ENCODE data around the gene ZSWIM6. TPM values are rescaled to one million over a fixed set of nuclear protein-coding genes. Genes with fewer than 3 reads are reported as not detected.

ZSWIM6 gene
- polyA plus RNA-seq, 3 donors: 1.7 to 33.5 (median 2.7) TPM

DNA sequence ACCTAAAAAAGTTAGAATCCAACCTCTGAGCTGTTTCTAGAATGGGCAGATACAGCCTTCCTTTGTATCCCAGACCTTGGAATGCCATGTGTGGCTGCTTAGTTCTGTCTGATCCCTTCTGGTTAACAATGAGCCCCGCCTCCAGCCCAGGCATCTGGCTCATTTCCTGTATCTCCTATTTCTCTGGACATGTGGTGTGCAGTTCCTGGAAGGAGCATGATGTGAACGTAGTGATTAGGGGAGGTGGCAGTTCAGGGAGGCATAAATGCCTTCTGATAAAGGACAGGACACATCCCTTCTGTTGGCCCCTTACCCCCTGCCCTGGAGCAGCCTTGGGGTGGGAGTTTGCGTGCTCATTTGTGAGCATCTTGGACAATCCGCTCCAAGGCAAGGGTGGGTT is 243.0 kb downstream of the ZSWIM6 start:
- WGBS (ENCODE audit: insufficient coverage): 92% methylated on average over 2 of the region's 4 CpGs
- intact Hi-C loops (cut with micrococcal nuclease): no loop called here
- Histone ChIP-seq H3K9ac (ENCODE audit: insufficient read depth, low read length, poor library complexity, severe bottlenecking) (no peak overlapping the region), H3K4me2 (replicated peaks; ENCODE audit: extremely low read depth, low read length, poor library complexity, severe bottlenecking) (no peak overlapping the region), H2AFZ (ENCODE audit: insufficient read depth, low read depth, low read length, poor library complexity, severe bottlenecking) (no peak overlapping the region), H3K27ac (ENCODE audit: low read depth in 1 of 2, low read length in 2 of 2) (no peak overlapping the region), H4K20me1 (ENCODE audit: insufficient read depth, low read length) (no peaks in the 10 kb centered on the region), H3K4me3 (replicated peaks in 1 of 3; ENCODE audit: low read depth in 2 of 3, low read length in 3 of 3) (no peak overlapping the region), H3K27me3 (ENCODE audit: control insufficient read depth in 2 of 2, insufficient read depth in 2 of 2, low read length in 2 of 2) (no peaks in the 10 kb centered on the region), H3K36me3 (replicated peaks in 1 of 2; ENCODE audit: control insufficient read depth in 1 of 2, insufficient read depth in 2 of 2, low read length in 2 of 2) (no peaks in the 10 kb centered on the region), H3K4me1 (ENCODE audit: control insufficient read depth in 1 of 2, insufficient read depth in 2 of 2, low read length in 2 of 2) (no peaks in the 10 kb centered on the region), H3K79me2 (ENCODE audit: insufficient read depth, low read length) (no peaks in the 10 kb centered on the region), H3K9me3 (replicated peaks in 1 of 2; ENCODE audit: control insufficient read depth in 1 of 2, insufficient read depth in 1 of 2, low read length in 2 of 2) (no peaks in the 10 kb centered on the region)
- Mint-ChIP-seq H3K4me1 (no peaks in the 10 kb centered on the region), H3K4me3 (no peak overlapping the region), H3K27ac (no peak overlapping the region), H3K9me3 (no peaks in the 10 kb centered on the region), H3K27me3 (ENCODE audit: low read depth in 3 of 3) (no peaks in the 10 kb centered on the region), H3K36me3 (no peaks in the 10 kb centered on the region)
- TF ChIP-seq, protein P1, sequence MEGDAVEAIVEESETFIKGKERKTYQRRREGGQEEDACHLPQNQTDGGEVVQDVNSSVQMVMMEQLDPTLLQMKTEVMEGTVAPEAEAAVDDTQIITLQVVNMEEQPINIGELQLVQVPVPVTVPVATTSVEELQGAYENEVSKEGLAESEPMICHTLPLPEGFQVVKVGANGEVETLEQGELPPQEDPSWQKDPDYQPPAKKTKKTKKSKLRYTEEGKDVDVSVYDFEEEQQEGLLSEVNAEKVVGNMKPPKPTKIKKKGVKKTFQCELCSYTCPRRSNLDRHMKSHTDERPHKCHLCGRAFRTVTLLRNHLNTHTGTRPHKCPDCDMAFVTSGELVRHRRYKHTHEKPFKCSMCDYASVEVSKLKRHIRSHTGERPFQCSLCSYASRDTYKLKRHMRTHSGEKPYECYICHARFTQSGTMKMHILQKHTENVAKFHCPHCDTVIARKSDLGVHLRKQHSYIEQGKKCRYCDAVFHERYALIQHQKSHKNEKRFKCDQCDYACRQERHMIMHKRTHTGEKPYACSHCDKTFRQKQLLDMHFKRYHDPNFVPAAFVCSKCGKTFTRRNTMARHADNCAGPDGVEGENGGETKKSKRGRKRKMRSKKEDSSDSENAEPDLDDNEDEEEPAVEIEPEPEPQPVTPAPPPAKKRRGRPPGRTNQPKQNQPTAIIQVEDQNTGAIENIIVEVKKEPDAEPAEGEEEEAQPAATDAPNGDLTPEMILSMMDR (IDR thresholded peaks at IDR 0.05): no peak
- DNase-seq: no peak

DNA sequence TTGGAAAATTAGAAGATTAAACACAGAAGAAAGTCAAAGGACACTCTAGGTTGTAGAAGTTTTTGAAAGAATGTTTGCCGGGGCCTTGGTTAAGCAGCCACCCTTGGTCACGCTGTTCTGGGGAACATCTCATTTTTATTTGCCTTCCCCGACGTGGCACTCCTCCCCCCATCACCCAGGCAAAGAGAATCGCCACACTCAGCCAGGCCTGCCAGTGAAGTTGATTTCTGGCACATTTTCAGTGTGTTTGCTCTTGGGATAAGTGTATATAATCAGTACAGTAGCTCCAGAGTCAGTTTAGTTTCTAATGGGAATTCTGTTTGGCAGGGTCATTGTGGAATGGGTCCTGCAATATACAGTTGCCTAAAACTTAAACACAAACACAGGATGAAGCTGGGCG is 243.5 kb downstream of the ZSWIM6 start:
- H3K36me3 ChIP-seq (replicated peaks in 1 of 2; ENCODE audit: control insufficient read depth in 1 of 2, insufficient read depth in 2 of 2, low read length in 2 of 2): no peaks in the 10 kb centered on the region
- 100% methylated on average over 1 of the region's 6 CpGs for WGBS (ENCODE audit: insufficient coverage)
- no peak for DNase-seq
- no peaks in the 10 kb centered on the region for H3K27me3 ChIP-seq (ENCODE audit: control insufficient read depth in 2 of 2, insufficient read depth in 2 of 2, low read length in 2 of 2)
- TF ChIP-seq, protein P1 (IDR thresholded peaks at IDR 0.05): no peak
- H2AFZ ChIP-seq (ENCODE audit: insufficient read depth, low read depth, low read length, poor library complexity, severe bottlenecking): no peak overlapping the region
- H3K79me2 ChIP-seq (ENCODE audit: insufficient read depth, low read length): no peaks in the 10 kb centered on the region
- no peak overlapping the region for H3K27ac ChIP-seq (ENCODE audit: low read depth in 1 of 2, low read length in 2 of 2)
- Mint-ChIP-seq H3K4me1 (no peaks in the 10 kb centered on the region), H3K36me3 (no peaks in the 10 kb centered on the region), H3K27me3 (ENCODE audit: low read depth in 3 of 3) (no peaks in the 10 kb centered on the region), H3K4me3 (no peak overlapping the region), H3K27ac (peak overlapping the region in 1 of 7 donors; percentile 11), H3K9me3 (no peaks in the 10 kb centered on the region)
- no peaks in the 10 kb centered on the region for H4K20me1 ChIP-seq (ENCODE audit: insufficient read depth, low read length)
- no peak overlapping the region for H3K4me2 ChIP-seq (replicated peaks; ENCODE audit: extremely low read depth, low read length, poor library complexity, severe bottlenecking)
- no peak overlapping the region for H3K4me3 ChIP-seq (replicated peaks in 1 of 3; ENCODE audit: low read depth in 2 of 3, low read length in 3 of 3)
- H3K9ac ChIP-seq (ENCODE audit: insufficient read depth, low read length, poor library complexity, severe bottlenecking): no peak overlapping the region
- no peaks in the 10 kb centered on the region for H3K9me3 ChIP-seq (replicated peaks in 1 of 2; ENCODE audit: control insufficient read depth in 1 of 2, insufficient read depth in 1 of 2, low read length in 2 of 2)
- intact Hi-C loops (cut with micrococcal nuclease): no loop called here
- no peaks in the 10 kb centered on the region for H3K4me1 ChIP-seq (ENCODE audit: control insufficient read depth in 1 of 2, insufficient read depth in 2 of 2, low read length in 2 of 2)
